K562 (cell line): ENCODE results near the gene LRRC51. TPM values are rescaled to one million over a fixed set of nuclear protein-coding genes. Genes with fewer than 3 reads are reported as not detected.

Experiments
- ATF7 ChIP-seq: fragments of 450-650 bp; IDR thresholded peaks from 2 replicates; pipeline ENCODE4 v1.7.1; 2014; ENCODE audit warnings: mild to moderate bottlenecking, moderate library complexity
- CBFB ChIP-seq: sonication (generic); formaldehyde crosslinking; IDR thresholded peaks from 2 replicates; pipeline ENCODE4 v1.4.0; 2020; ENCODE audit warnings: mild to moderate bottlenecking, missing genetic modification reagents
- CGGBP1 ChIP-seq: fragments of 250-450 bp; sonication (Bioruptor Pico); IDR thresholded peaks from 2 replicates; pipeline ENCODE4 v1.9.0; 2021; ENCODE audit warnings: mild to moderate bottlenecking
- CTCF ChIP-seq, 3 experiments: IDR thresholded peaks in 2 of 3; conservative IDR thresholded peaks in 1 of 3; 2 replicates each; pipeline ENCODE4 v1.5.1; 2011 to 2012; ENCODE audit warnings: low read length in 3 of 3, mild to moderate bottlenecking in 3 of 3, control low read depth in 2 of 3, improper control_type of control experiment in 1 of 3, inconsistent platforms in 1 of 3, low read depth in 1 of 3, mixed read lengths in 1 of 3, moderate library complexity in 1 of 3; ENCODE audit not compliant: insufficient read depth in 2 of 3
- FOXA3 ChIP-seq, 2 experiments: fragments of 450-650 bp in 1 of 2; sonication (generic) in 1 of 2; formaldehyde crosslinking; IDR thresholded peaks in 1 of 2; conservative IDR thresholded peaks in 1 of 2; 2 replicates each; pipeline versions ENCODE4 v1.4.0 to v1.8.0; 2020 to 2022; ENCODE audit warnings: mild to moderate bottlenecking in 2 of 2, missing genetic modification reagents in 1 of 2
- GMEB1 ChIP-seq: fragments of 250-450 bp; sonication (Bioruptor Pico); IDR thresholded peaks from 2 replicates; pipeline ENCODE4 v1.4.0; 2020; ENCODE audit warnings: mild to moderate bottlenecking
- HMBOX1 ChIP-seq: sonication (generic); IDR thresholded peaks from 2 replicates; pipeline ENCODE4 v1.6.1; 2016
- HMG20A ChIP-seq: fragments of 450-650 bp; formaldehyde crosslinking; conservative IDR thresholded peaks from 2 replicates; pipeline ENCODE4 v1.4.0; 2020; ENCODE audit warnings: mild to moderate bottlenecking, mixed read lengths
- MLLT1 ChIP-seq, 2 experiments: fragments of 450-650 bp; IDR thresholded peaks; 2 replicates each; pipeline ENCODE4 v1.6.1; 2016
- NCOA1 ChIP-seq: fragments of 450-650 bp; IDR thresholded peaks from 2 replicates; pipeline ENCODE4 v1.6.1; 2016; ENCODE audit warnings: low read depth
- NFE2 ChIP-seq: IDR thresholded peaks from 2 replicates; pipeline ENCODE4 v1.6.1; 2014; ENCODE audit warnings: antibody characterized with exemption, low read depth
- PRDM10 ChIP-seq: fragments of 450-650 bp; IDR thresholded peaks from 2 replicates; pipeline ENCODE4 v1.6.1; 2018; ENCODE audit not compliant: partially characterized antibody
- SAP30 ChIP-seq: fragments of 200-600 bp; sonication (generic); IDR thresholded peaks from 2 replicates; pipeline ENCODE4 v1.6.1; 2012; ENCODE audit warnings: borderline replicate concordance, low read depth, mild to moderate bottlenecking, moderate library complexity, low read length, control low read depth, inconsistent platforms; ENCODE audit not compliant: insufficient read depth, poor library complexity, severe bottlenecking
- SPI1 ChIP-seq: IDR thresholded peaks from 2 replicates; pipeline ENCODE4 v1.6.1; 2011; ENCODE audit warnings: low read depth, low read length, control low read depth, borderline replicate concordance
- TSC22D4 ChIP-seq: fragments of 450-650 bp; IDR thresholded peaks from 2 replicates; pipeline ENCODE4 v1.6.1; 2016; ENCODE audit warnings: missing genetic modification characterization, missing biosample characterization, control low read depth
- U2AF1 ChIP-seq: fragments of 200-400 bp; formaldehyde crosslinking; optimal IDR thresholded peaks from 2 replicates; pipeline ENCODE3; 2017; ENCODE audit warnings: mild to moderate bottlenecking, low read depth, low read length, moderate library complexity
- ZNF583 ChIP-seq: fragments of 250-450 bp; sonication (Bioruptor Pico); IDR thresholded peaks from 2 replicates; pipeline ENCODE4 v1.4.0; 2020
- ZNF584 ChIP-seq: fragments of 200-800 bp; sonication (Bioruptor generic); IDR thresholded peaks from 2 replicates; pipeline ENCODE4 v1.6.1; 2016; ENCODE audit warnings: low read depth, mild to moderate bottlenecking, missing genetic modification characterization, missing compliant biosample characterization
- ZNF589 ChIP-seq: fragments of 200-800 bp; sonication (Bioruptor generic); IDR thresholded peaks from 2 replicates; pipeline ENCODE4 v1.6.1; 2016; ENCODE audit warnings: low read depth, missing genetic modification characterization, missing compliant biosample characterization
- polyA plus RNA-seq, 8 experiments: library from polyadenylated mRNA; depleted of rRNA in 4 of 8; stranded (reverse) in 5 of 8; unstranded in 3 of 8; fragments of >200 nt; fragmentation: Nextera tagmentation in 2 of 8; fragmentation: Illumina TruSeq in 1 of 8; extraction: Ambion mirVana in 2 of 8; extraction: Trizol in 1 of 8; gene quantifications; 2 replicates each; pipeline versions ENCODE4 v1.2.1 to v1.2.3, GENCODE V29; 2011 to 2014; ENCODE audit warnings: inconsistent platforms in 1 of 8, missing spikeins in 1 of 8
- total RNA-seq, 7 experiments: library from RNA; depleted of rRNA in 6 of 7; stranded (reverse); fragments of >200 nt in 6 of 7; fragmentation: Illumina TruSeq in 2 of 7; extraction: Trizol in 2 of 7; gene quantifications; 2 replicates each; pipeline versions ENCODE4 v1.2.1 to v1.2.3, GENCODE V29; 2011 to 2021; ENCODE audit warnings: low replicate concordance in 1 of 7

The LRRC51 gene
- total and polyA plus RNA-seq, 9 of the 15 experiments (the other 6 are each of a cell fraction or from before 2014, with no cell fraction given), result 4.7 to 10.6 (median 5.6) TPM

- TF ChIP-seq ZNF584 (no peak), GMEB1 (CRISPR knock-in tag) (no peak), PRDM10 (peak; percentile 51), CBFB (CRISPR knock-in tag) (no peak), MLLT1 (IDR thresholded peaks at IDR 0.05) (no peak), HMBOX1 (peak; percentile 97), CGGBP1 (CRISPR knock-in tag) (no peak), ZNF589 (CRISPR knock-in tag) (no peak), SAP30 (no peak), NFE2 (peak; percentile 64), SPI1 (no peak), NCOA1 (no peak), FOXA3 (CRISPR knock-in tag; conservative IDR thresholded peaks at IDR 0.05 in 1 of 2, IDR thresholded peaks at IDR 0.05 in 1 of 2) (no peak), U2AF1 (no peak), HMG20A (CRISPR knock-in tag) (no peak), ATF7 (no peak), TSC22D4 (no peak), CTCF (IDR thresholded peaks at IDR 0.05 in 2 of 3, conservative IDR thresholded peaks at IDR 0.05 in 1 of 3; ENCODE audit: insufficient read depth in 2 of 3, low read depth in 1 of 3, low read length in 3 of 3) (no peak), ZNF583 (CRISPR knock-in tag) (no peak)
Measured at GRCh38 chr11:72122607-72123006, 42.0 kb downstream of the LRRC51 start (continued).
